ENCODE results near the gene PPP6R2.

Gene PPP6R2

DNA sequence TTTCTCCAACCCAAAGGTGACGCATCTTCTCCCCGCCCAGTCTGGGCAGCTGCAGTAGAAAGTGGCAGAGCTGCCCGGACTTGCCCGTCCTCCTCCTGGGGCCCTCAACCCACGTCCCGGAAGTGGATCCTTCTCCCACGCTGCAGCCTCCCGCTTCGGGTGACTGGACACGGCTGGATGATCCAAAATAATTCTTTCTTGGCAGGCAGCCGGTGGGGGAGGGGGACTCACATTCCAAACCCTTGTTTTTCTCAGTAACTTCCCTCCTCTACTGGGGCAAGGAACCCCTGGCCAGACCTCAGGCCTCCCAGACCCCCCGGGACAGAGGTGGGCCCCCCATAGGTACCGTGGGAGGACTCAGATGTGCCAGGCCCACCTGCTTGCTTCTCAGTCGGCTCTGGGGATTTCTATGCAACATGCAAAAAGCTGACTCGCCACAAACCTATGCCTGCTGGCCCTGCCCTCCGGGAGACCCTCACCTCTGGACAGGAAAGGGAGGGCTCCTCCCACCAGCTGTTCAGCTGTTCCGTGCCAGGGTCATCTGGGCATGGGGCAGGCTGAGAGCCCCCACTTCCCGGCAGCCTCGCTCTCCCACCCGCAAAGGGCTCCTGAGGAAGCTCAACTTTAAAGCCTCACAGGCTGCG is 37.1 kb upstream of the PPP6R2 start:
- DNase-seq, result peak; percentile 86

DNA sequence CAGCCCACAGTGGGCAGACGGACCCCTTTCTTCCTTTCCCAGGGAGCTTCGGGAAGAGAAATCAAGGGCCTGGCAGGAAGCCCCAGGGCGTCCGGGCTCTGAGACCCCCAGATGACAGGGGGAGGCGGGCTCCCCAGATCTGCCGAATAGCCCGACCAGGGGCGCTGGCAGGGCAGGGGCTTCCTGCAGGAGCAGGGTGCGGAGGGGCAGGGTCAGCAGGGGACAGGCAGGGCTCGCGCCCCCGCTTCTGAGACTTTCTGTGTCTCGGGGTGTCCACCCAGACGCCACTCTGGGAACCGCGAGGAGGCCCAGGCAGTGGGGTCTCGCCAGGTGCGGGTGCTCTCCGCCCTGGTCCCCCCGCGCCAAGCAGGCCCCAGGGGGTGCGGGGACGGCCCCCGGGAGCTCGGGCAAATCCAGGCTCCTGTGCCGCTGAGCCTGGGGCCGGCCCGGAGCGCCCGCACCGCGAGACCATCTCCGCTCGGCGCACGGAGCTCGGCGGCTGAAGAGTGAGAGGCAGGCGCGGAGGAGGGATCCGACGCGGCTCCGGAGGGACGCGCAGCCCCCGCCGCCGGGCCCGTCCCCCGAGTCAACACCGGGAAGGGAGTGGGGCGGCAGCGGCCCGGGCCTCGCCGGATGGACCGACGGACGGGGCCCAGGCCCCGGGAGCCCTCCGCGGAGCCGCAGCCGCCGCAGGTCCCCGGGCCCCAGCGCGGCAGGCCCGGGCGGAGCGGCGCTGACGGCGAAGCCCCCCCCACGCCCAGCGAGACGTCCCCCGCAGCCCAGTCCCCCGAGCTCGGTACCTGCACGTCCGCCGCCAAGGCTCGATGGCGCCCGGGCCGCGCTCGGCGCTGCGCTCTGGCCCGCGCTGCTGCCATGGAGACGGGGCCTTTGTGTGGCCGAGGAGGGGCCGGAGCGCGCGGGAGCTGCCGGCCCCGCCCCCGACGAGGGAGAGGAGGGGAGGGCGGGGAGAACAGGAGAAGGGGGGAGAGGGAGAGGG is 36.1 kb upstream of the PPP6R2 start, which contains the start of gene PLXNB2:
PLXNB2 (minus strand) TSS at position 894 of the 997 bp plus-strand sequence. CDS start 17,062 bp downstream, outside the sequence.
- DNase-seq, result peak; percentile 67

DNA sequence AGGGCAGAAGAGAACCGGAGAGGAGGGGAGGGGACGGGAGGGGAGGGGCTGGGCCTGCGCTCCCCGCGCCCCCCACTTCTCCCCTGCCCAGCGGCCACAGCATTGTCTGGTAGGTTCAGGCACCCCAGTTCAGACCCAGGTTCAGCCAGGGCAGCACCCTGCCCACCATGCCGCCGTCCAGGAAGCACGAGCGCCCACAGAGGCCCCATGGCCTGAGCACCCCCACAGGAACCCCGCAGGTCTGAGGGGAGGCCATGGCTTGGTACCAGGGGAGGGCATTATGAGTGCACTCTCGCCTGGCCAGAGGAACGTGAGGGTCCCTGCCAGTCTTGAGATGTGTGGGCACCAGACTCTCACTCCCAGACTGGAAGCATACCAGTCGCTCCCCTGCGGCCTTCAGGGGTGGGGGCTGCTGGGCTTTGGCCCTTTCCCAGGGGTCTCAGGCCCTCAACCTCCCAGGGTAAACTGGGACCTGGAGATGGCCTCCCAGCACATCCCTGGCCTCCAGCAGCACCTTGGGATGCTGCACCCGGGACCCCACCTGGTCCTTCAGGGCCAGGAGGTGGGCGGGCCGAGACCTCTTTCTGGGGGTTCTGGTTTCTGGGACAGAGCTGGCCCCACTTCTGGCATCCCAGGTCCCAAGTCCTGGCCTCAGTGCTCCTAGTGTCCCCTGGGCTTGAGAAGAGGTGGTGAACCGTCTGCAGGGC is 35.1 kb upstream of the PPP6R2 start:
- DNase-seq, result no peak

GRCh38 chr22:50308597-50308935 is 34.6 kb upstream of the PPP6R2 start:
- DNase-seq, result no peak

DNA sequence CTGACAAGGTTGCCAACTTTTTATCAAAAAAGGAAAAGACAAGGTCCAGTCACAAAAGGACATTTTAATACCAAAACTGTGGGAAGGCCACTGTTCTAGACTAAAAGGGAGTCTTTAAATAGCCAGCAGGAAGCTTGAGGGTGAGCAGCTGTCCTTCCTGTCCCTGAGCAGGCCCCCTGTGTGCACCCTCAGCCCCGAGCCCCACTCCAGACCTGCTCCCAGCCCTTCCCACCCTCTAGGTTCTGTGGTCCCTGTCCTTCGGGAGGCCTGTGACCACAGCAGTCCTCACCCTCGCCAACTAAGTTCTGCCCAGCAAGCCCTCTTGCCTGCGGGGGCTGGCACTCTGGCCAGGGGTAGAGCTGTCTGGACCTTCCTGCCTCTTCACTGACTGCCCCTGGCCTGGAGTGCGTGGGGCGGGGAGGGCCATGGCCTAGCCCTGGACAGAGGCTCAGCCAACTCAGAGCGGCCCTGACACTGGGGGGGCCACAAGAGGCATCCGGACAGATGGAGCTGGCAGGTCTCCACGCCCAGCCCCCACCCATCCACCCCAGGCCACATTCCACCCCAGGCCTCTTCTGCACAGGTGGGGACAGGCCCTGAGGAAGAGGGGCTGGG is 34.0 kb upstream of the PPP6R2 start:
- DNase-seq, result no peak

DNA sequence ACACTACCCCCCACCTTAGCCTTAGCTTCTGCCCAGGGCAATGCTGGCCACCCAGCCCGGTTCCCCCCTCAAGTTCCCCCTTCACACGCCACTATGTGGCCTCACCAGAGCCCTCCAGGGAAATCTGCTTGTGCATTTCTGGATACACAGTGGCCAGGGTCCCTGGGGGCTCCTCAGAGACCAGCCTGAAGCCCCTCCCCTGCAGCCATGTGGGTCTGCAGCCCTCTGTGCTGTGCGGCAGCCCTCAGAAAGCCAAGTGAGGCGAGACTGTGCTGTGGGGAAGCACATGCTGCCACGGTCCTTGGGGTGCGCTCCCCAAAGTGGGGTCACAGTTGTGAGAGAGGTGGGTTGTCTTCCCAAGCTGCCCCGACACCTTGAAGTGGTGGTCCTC is 33.5 kb upstream of the PPP6R2 start:
- DNase-seq, result no peak

- DNase-seq, result no peak
Measured at GRCh38 chr22:50310031-50310722, 33.0 kb upstream of the PPP6R2 start.

- DNase-seq, result no peak
Measured at GRCh38 chr22:50310949-50311444, 32.1 kb upstream of the PPP6R2 start.

DNA sequence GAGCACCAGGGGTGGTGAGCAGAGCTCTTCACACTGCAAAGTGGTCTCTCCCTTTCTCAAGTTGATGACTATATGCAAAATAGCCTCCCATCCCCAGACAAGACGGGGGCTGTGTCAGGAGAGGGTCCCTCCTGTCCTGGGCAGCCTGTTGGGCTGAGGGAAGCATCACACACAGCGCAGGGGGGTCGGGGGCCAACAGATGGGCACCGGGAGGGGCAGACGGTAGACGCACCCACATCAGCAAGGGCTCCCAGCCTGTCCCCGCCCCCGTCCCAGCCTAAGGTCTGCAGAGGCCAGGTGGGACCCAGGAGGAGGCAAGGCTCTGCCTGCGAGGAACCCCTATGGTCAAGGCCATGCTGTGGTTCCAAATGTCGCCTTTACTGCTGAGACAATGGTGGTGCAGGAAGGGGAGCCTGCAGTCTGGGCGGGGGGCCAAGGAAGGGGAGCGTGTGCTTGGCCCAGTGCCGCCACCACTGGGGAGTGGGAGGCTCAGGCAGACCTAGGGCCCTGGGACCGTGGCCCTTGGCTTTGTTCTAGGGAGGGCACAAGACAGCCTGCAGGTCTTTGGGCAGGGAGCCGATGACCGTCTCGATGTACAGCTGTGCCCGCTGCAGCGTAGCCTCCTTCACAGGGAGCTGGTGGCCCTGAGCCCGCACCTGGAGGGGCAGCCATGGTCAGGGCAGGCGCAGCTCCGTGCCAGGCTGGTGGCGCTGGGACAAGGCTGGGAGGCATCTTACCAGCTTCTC is 31.3 kb upstream of the PPP6R2 start:
- DNase-seq, result no peak

GRCh38 chr22:50312371-50312770 is 30.8 kb upstream of the PPP6R2 start:
- no peak for DNase-seq

DNA sequence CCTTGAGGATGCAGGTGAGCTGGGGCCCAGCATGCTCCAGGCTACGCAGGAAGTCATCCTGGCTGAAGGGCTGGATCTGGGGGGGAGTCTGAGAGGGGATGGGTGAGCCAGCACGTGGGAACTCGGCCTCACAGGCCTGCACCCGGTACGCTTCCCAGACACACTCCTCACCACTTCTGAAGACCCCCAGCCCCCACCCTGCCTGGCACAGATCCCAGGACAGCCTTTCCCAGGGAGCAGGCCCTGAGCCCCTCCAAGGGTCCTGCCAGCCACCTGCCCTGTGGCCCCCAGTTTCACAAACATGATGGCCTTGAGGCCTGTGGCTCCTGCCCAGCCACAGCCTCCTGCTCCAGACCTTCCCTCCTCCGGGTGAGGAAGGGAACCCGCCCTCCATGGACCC is 30.1 kb upstream of the PPP6R2 start:
- DNase-seq, result no peak

- DNase-seq, result no peak
Measured at GRCh38 chr22:50313600-50313999, 29.5 kb upstream of the PPP6R2 start.

- no peak for DNase-seq
Measured at GRCh38 chr22:50314081-50314454, 29.1 kb upstream of the PPP6R2 start.

DNA sequence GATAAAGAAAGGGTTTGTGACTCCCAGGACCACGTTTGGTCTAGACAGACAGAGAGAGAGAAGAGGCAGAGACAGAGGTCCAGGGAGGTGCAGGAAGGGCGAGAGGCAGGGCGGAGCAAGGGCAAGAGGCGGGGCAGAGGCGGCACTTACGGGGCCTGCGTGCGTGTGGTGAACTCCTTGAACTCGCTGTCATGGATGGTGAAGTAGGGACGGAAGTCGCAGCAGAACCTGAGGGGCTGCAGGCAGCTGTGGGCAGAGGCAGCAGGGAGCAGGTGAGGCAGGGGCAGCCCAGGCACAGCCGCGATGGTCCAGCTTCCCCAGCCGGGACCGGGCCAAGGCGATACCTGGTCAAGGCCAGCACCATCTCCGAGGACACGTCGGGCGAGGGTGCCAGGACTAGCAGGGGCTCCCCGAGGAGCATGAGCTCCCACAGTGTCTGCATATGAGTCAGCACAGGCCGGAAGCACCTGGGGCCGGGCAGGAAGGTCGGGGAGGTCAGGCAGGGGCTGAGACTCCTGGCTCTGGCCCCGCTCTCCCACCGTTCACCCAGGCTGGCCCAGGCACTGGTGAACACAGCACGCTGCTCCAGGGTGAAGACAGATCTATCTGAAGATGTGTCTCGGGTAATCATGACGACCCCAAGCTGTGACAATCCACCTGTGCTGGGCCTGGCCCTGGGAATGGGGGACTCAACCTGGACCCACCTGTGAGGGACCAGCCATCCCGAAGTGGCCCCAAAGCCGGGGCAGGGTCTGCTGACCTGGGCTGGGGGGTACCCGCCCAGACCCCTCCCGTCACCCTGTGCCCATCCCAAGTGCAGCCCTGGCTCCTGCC is 28.5 kb upstream of the PPP6R2 start:
- DNase-seq, result no peak

DNA sequence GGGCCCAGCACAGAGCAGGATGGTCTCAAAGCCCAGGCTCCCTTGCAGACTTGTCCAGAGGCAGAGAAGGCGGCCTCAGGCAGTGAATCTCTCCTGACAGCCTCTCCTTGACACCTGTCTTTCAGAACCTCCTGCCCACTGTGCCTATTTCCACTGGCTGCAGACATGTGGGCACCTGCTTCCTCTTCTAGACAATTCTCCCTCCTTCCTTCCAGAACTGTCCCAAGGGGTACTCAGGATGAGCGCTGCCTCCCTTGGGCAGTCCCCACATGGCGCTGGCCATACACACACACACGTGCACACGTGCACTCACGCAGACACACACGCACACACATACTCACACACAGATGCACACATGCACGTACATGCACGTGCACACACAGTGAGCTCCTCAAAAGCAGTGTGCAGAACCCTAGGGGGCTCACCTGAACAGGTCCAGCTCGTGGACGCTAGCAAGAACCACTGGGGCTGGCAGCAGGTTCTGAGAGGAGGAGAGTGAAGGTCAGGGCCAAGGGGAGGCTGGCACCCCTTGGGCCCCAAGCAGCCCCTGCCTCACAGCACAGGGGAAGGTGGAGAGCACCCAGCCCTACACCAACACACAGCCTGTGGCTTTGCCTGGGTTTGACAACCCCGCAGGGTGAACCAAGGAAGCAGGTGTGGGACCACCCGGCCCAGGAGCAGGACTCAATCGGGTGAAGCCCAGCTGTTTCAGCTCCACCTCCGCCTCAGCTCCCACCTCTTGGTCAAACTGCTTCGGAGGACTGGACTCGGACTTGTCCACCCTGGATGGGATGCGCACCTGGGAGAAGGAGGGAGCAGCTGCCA is 27.6 kb upstream of the PPP6R2 start:
- no peak for DNase-seq

- DNase-seq, result no peak
Measured at GRCh38 chr22:50316114-50317065, 26.7 kb upstream of the PPP6R2 start.

- no peak for DNase-seq
Measured at GRCh38 chr22:50317178-50317577, 25.9 kb upstream of the PPP6R2 start.

- no peak for DNase-seq
Measured at GRCh38 chr22:50317674-50318073, 25.5 kb upstream of the PPP6R2 start.

GRCh38 chr22:50318356-50318697 is 24.8 kb upstream of the PPP6R2 start:
- DNase-seq, result no peak

Data from NCI-H1105 treated with DMSO at 0.1 percent for 48 hours (cell line).